ENCODE results near the gene RBM20. TPM values are rescaled to one million over a fixed set of nuclear protein-coding genes. Genes with fewer than 3 reads are reported as not detected.

Gene RBM20
- total and polyA plus RNA-seq, 2 of the 4 experiments (the other 2 are of a cell fraction), result under 0.01 to 0.15 TPM

GRCh38 chr10:110835841-110836240 is 191.7 kb downstream of the RBM20 start:
- BruUV-seq (replicated peaks), result no TSS peak
- DNase-seq (no peak), ATAC-seq (ENCODE audit: low read depth) (no peak)
- Histone ChIP-seq H3K27me3 (ENCODE audit: control insufficient read depth, insufficient read depth, low read length) (peaks cover 4% of the 10 kb centered on the region; the same call in 1 of the 2 replicates), H3K9me3 (ENCODE audit: control insufficient read depth, insufficient read depth, low read length) (no peaks in the 10 kb centered on the region), H2AFZ (replicated peaks; ENCODE audit: low read length, poor library complexity) (no peak overlapping the region), H3K18ac (ENCODE audit: low read depth, low read length) (no peak overlapping the region), H3K4me1 (ENCODE audit: control insufficient read depth, insufficient read depth, low read length) (no peaks in the 10 kb centered on the region; the same call in 1 of the 2 replicates), H3K14ac (replicated peaks; ENCODE audit: low read depth, low read length) (no peak overlapping the region), H3K36me3 (ENCODE audit: control insufficient read depth, insufficient read depth, low read length) (no peaks in the 10 kb centered on the region), H3K23ac (ENCODE audit: low read depth, low read length) (no peak overlapping the region), H2BK15ac (ENCODE audit: low read depth, low read length) (no peak overlapping the region), H3K9ac (ENCODE audit: low read depth, low read length) (no peak overlapping the region), H4K91ac (ENCODE audit: insufficient read depth, low read depth, low read length) (no peak overlapping the region), H4K8ac (ENCODE audit: low read depth in 2 of 2, low read length in 2 of 2) (no peak overlapping the region), H2BK120ac (ENCODE audit: low read depth, low read length) (no peak overlapping the region), H2AK5ac (ENCODE audit: low read depth, low read length) (no peak overlapping the region), H2BK20ac (ENCODE audit: low read depth, low read length) (no peak overlapping the region), H3K56ac (ENCODE audit: extremely low read depth, insufficient read depth, low read length) (no peak overlapping the region), H3K9me1 (ENCODE audit: insufficient read depth, low read length) (no peaks in the 10 kb centered on the region), H3K4me2 (ENCODE audit: low read depth, low read length) (no peak overlapping the region), H3K4ac (ENCODE audit: low read depth, low read length) (no peak overlapping the region), H3K4me3 (ENCODE audit: insufficient read depth, low read depth, low read length) (no peak overlapping the region), H3K79me1 (ENCODE audit: low read depth in 1 of 2, low read length in 2 of 2) (no peaks in the 10 kb centered on the region), H2AK9ac (replicated peaks; ENCODE audit: low read depth, low read length, poor library complexity) (no peak overlapping the region), H4K5ac (ENCODE audit: low read depth, low read length) (no peak overlapping the region), H2BK5ac (ENCODE audit: low read depth, low read length, poor library complexity, severe bottlenecking) (no peak overlapping the region), H3K27ac (ENCODE audit: insufficient read depth, low read length) (no peak overlapping the region), H4K20me1 (ENCODE audit: insufficient read depth, low read length) (no peaks in the 10 kb centered on the region)
- TF ChIP-seq FOS (IDR thresholded peaks at IDR 0.05; ENCODE audit: low read depth, low read length) (no peak), MXI1 (IDR thresholded peaks at IDR 0.05; ENCODE audit: borderline replicate concordance, low read depth, low read length) (no peak), POLR2A (IDR thresholded peaks at IDR 0.05; ENCODE audit: low read depth, low read length) (no peak), RFX5 (IDR thresholded peaks at IDR 0.05; ENCODE audit: low read depth, low read length) (no peak), RCOR1 (IDR thresholded peaks at IDR 0.05; ENCODE audit: insufficient replicate concordance, low read length) (no peak), MAFK (IDR thresholded peaks at IDR 0.05; ENCODE audit: low read depth, low read length) (no peak), USF2 (IDR thresholded peaks at IDR 0.05; ENCODE audit: low read depth, low read length) (no peak), ELK1 (IDR thresholded peaks at IDR 0.05; ENCODE audit: borderline replicate concordance, low read depth, low read length) (no peak), RAD21 (IDR thresholded peaks at IDR 0.05; ENCODE audit: low read length) (no peak)
- dilution Hi-C loops (cut with HindIII; ENCODE audit: low sequenced_read_pairs, unreplicated experiment), result no loop called here
- CTCF ChIA-PET, result interaction anchor here (0.8 kb wide), 1 partner anchor 12 kb away, joined by 3 read pairs; no protein-coding TSS in a partner anchor
- WGBS, 2 experiments (ENCODE audit: extremely low coverage in 2 of 2, insufficient read length in 1 of 2), result no CpG with 5 or more reads among the region's 7 CpGs
- in situ Hi-C loops (cut with MboI; ENCODE audit: low sequenced_read_pairs), result no loop called here
- intact Hi-C loops (cut with micrococcal nuclease), result no loop called here
- POLR2A ChIA-PET (ENCODE audit: unreplicated experiment), result no interaction called here
